ENCODE data around the gene FAAP20. TPM values are rescaled to one million over a fixed set of nuclear protein-coding genes. Genes with fewer than 3 reads are reported as not detected.

Gene FAAP20
- total RNA-seq, 1 donor from 2014 or later = 50.6 TPM

GRCh38 chr1:2203671-2204414 lies 9.3 kb upstream of the FAAP20 start:
- no peaks in the 10 kb centered on the region for H3K27me3 ChIP-seq (ENCODE audit: control insufficient read depth, insufficient read depth, low read length)
- DNase-seq (ENCODE audit: low read depth) = no peak
- TF ChIP-seq CTCF (IDR thresholded peaks at IDR 0.05; ENCODE audit: insufficient read depth, low read length, poor library complexity, severe bottlenecking) = no peak
- H3K36me3 ChIP-seq (ENCODE audit: control insufficient read depth, insufficient read depth, low read length) = no peaks in the 10 kb centered on the region
- no peak overlapping the region for H3K4me3 ChIP-seq (ENCODE audit: low read depth, low read length)

DNA sequence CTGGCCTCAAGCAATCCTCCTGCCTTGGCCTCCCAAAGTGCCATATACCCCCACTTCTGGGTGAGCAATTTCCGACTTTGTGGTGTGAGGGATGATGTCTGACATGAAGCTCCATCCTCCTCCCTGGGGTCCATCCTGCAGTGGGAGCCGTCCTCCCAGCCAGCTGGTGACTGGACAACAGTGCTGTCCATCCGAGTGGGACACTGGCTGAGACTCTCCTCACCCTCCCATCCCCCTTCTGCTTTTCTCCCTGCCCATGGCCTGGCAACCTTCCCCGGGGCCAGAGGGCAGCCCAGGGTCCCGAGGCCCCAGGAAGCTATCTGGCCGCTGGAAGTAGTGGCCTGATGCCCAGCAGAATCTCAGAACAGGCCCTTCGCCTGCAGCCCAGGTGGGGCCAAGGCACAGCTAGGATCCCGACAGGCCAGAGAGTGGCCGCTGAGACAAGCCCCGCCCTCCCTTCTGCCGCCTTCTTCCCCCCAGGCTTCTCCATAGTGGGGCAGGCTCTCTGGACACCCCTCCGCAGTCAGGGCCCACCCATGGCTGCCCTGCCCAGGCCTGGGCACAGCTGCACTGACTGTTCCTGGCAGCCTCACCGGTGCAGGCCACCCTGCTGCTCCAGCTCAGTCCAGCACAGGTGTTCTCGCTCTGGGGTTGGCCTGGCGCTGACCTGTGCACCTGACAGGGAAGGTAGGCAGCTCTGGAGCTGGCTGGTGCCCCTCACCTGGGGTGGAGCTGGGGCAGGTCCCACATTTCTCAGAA lies 8.4 kb upstream of the FAAP20 start:
- TF ChIP-seq CTCF (IDR thresholded peaks at IDR 0.05; ENCODE audit: insufficient read depth, low read length, poor library complexity, severe bottlenecking) = no peak
- no peaks in the 10 kb centered on the region for H3K36me3 ChIP-seq (ENCODE audit: control insufficient read depth, insufficient read depth, low read length)
- DNase-seq (ENCODE audit: low read depth) = no peak

GRCh38 chr1:2202008-2202575 lies 7.5 kb upstream of the FAAP20 start:
- DNase-seq (ENCODE audit: low read depth) = no peak
- H3K36me3 ChIP-seq (ENCODE audit: control insufficient read depth, insufficient read depth, low read length) = no peaks in the 10 kb centered on the region
- no peak overlapping the region for H3K4me3 ChIP-seq (ENCODE audit: low read depth, low read length)
- TF ChIP-seq CTCF (IDR thresholded peaks at IDR 0.05; ENCODE audit: insufficient read depth, low read length, poor library complexity, severe bottlenecking) = no peak
- H3K27me3 ChIP-seq (ENCODE audit: control insufficient read depth, insufficient read depth, low read length) = no peaks in the 10 kb centered on the region

More for the DNA sequence above, 8.4 kb upstream of the FAAP20 start:
- no peaks in the 10 kb centered on the region for H3K27me3 ChIP-seq (ENCODE audit: control insufficient read depth, insufficient read depth, low read length)
- H3K4me3 ChIP-seq (ENCODE audit: low read depth, low read length) = no peak overlapping the region

DNA sequence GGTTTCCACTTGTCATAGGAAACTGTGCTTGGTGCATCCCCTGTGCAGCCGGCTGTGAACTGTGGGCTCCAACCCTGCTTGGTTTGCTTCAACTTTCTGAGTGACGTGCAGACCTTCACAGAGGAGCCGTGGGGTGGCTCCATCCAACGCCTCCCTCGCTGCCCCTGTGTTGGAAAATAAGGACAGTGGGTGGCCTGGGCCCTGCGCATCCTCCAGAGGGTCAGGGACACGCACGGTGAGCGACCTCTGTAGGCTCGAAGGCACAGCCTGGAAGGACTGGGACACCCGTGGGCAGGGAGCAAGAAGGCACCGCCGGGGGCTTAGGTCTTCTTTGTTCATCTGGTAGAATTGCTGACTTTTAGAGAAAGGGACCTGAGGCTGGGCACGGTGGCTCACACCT lies 6.5 kb upstream of the FAAP20 start:
- no peak for TF ChIP-seq CTCF (IDR thresholded peaks at IDR 0.05; ENCODE audit: insufficient read depth, low read length, poor library complexity, severe bottlenecking)
- H3K4me3 ChIP-seq (ENCODE audit: low read depth, low read length) = no peak overlapping the region
- no peak for DNase-seq (ENCODE audit: low read depth)
- no peaks in the 10 kb centered on the region for H3K27me3 ChIP-seq (ENCODE audit: control insufficient read depth, insufficient read depth, low read length)
- H3K36me3 ChIP-seq (ENCODE audit: control insufficient read depth, insufficient read depth, low read length) = no peaks in the 10 kb centered on the region

GRCh38 chr1:2200308-2200943 lies 5.9 kb upstream of the FAAP20 start:
- H3K36me3 ChIP-seq (ENCODE audit: control insufficient read depth, insufficient read depth, low read length) = no peaks in the 10 kb centered on the region
- TF ChIP-seq CTCF (IDR thresholded peaks at IDR 0.05; ENCODE audit: insufficient read depth, low read length, poor library complexity, severe bottlenecking) = no peak
- no peak for DNase-seq (ENCODE audit: low read depth)
- no peaks in the 10 kb centered on the region for H3K27me3 ChIP-seq (ENCODE audit: control insufficient read depth, insufficient read depth, low read length)
- no peak overlapping the region for H3K4me3 ChIP-seq (ENCODE audit: low read depth, low read length)
